ENCODE measurements around the gene NCOR1. TPM values are rescaled to one million over a fixed set of nuclear protein-coding genes. Genes with fewer than 3 reads are reported as not detected.

NCOR1 gene
- total RNA-seq, 1 experiment from 2014 or later: 127 TPM

- intact Hi-C loops (cut with micrococcal nuclease): no loop called here
- Histone ChIP-seq H3F3A (ENCODE audit: low read length, unreplicated experiment) (no peaks in the 10 kb centered on the region), H3K4me3 (ENCODE audit: low read length) (no peak overlapping the region), H3K4me2 (ENCODE audit: low read length) (no peak overlapping the region), H3K79me2 (ENCODE audit: low read length) (no peaks in the 10 kb centered on the region), H3K4me1 (ENCODE audit: insufficient read depth, low read length) (no peaks in the 10 kb centered on the region), H3K9ac (ENCODE audit: low read length) (no peak overlapping the region), H3K9me2 (replicated peaks; ENCODE audit: low read length) (no peaks in the 10 kb centered on the region), H3K36me3 (ENCODE audit: low read depth, low read length) (0 out of 2 replicates have a peak, but pooled peaks cover 2% of the 10 kb centered on the region), H3K27ac (ENCODE audit: low read length) (no peak overlapping the region), H3K9me3 (ENCODE audit: low read length) (no peaks in the 10 kb centered on the region), H3K27me3 (ENCODE audit: low read length) (no peaks in the 10 kb centered on the region), H2AFZ (ENCODE audit: low read length) (no peak overlapping the region), H4K20me1 (ENCODE audit: low read length) (no peaks in the 10 kb centered on the region)
- TF ChIP-seq EZH2 (IDR thresholded peaks at IDR 0.05; ENCODE audit: low read length, unreplicated experiment) (no peak), EZH2phosphoT487 (IDR thresholded peaks at IDR 0.05; ENCODE audit: borderline replicate concordance, low read length) (no peak)
- TF ChIP-seq, protein P1, sequence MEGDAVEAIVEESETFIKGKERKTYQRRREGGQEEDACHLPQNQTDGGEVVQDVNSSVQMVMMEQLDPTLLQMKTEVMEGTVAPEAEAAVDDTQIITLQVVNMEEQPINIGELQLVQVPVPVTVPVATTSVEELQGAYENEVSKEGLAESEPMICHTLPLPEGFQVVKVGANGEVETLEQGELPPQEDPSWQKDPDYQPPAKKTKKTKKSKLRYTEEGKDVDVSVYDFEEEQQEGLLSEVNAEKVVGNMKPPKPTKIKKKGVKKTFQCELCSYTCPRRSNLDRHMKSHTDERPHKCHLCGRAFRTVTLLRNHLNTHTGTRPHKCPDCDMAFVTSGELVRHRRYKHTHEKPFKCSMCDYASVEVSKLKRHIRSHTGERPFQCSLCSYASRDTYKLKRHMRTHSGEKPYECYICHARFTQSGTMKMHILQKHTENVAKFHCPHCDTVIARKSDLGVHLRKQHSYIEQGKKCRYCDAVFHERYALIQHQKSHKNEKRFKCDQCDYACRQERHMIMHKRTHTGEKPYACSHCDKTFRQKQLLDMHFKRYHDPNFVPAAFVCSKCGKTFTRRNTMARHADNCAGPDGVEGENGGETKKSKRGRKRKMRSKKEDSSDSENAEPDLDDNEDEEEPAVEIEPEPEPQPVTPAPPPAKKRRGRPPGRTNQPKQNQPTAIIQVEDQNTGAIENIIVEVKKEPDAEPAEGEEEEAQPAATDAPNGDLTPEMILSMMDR (conservative IDR thresholded peaks at IDR 0.05; ENCODE audit: low read depth, low read length): no peak
- POLR2A ChIA-PET (ENCODE audit: unreplicated experiment): interaction anchor here (0.5 kb wide), 1 partner anchor 627 kb away, joined by 3 read pairs; no protein-coding TSS in a partner anchor
- CTCF ChIA-PET: no interaction called here
- ATAC-seq: no peak
- DNase-seq: no peak
- BruUV-seq (replicated peaks): no TSS peak
Measured at GRCh38 chr17:16261049-16261448, 45.7 kb upstream of the NCOR1 start.

- Histone ChIP-seq H3K4me1 (ENCODE audit: insufficient read depth, low read length) (no peaks in the 10 kb centered on the region), H3F3A (ENCODE audit: low read length, unreplicated experiment) (no peaks in the 10 kb centered on the region), H3K36me3 (ENCODE audit: low read depth, low read length) (0 out of 2 replicates have a peak, but pooled peaks cover 2% of the 10 kb centered on the region), H3K4me2 (ENCODE audit: low read length) (no peak overlapping the region), H3K27me3 (ENCODE audit: low read length) (no peaks in the 10 kb centered on the region), H3K4me3 (ENCODE audit: low read length) (no peak overlapping the region), H2AFZ (ENCODE audit: low read length) (no peak overlapping the region), H3K9me2 (replicated peaks; ENCODE audit: low read length) (no peaks in the 10 kb centered on the region), H3K9me3 (ENCODE audit: low read length) (no peaks in the 10 kb centered on the region), H3K9ac (ENCODE audit: low read length) (no peak overlapping the region), H3K79me2 (ENCODE audit: low read length) (no peaks in the 10 kb centered on the region), H3K27ac (ENCODE audit: low read length) (no peak overlapping the region), H4K20me1 (ENCODE audit: low read length) (no peaks in the 10 kb centered on the region)
- ATAC-seq: no peak
- no peak for DNase-seq
- ChIA-PET CTCF (no interaction called here), POLR2A (ENCODE audit: unreplicated experiment) (no interaction called here)
- no TSS peak for BruUV-seq (replicated peaks)
- intact Hi-C loops (cut with micrococcal nuclease): no loop called here
- TF ChIP-seq, protein P1 (conservative IDR thresholded peaks at IDR 0.05; ENCODE audit: low read depth, low read length): no peak
- no peak for TF ChIP-seq EZH2 (IDR thresholded peaks at IDR 0.05; ENCODE audit: low read length, unreplicated experiment)
- TF ChIP-seq EZH2phosphoT487 (IDR thresholded peaks at IDR 0.05; ENCODE audit: borderline replicate concordance, low read length): no peak
Measured at GRCh38 chr17:16259926-16260325, 44.6 kb upstream of the NCOR1 start.

GRCh38 chr17:16258901-16259300, 43.6 kb upstream of the NCOR1 start:
- intact Hi-C loops (cut with micrococcal nuclease): no loop called here
- no peaks in the 10 kb centered on the region for H3K9me3 ChIP-seq (ENCODE audit: low read length)
- POLR2A ChIA-PET (ENCODE audit: unreplicated experiment): no interaction called here

More at GRCh38 chr17:16258901-16259300, 43.6 kb upstream of the NCOR1 start:
- Histone ChIP-seq H3K27ac (ENCODE audit: low read length) (no peak overlapping the region), H3K9me2 (replicated peaks; ENCODE audit: low read length) (no peaks in the 10 kb centered on the region), H3K79me2 (ENCODE audit: low read length) (no peaks in the 10 kb centered on the region), H3K4me2 (ENCODE audit: low read length) (no peak overlapping the region), H2AFZ (ENCODE audit: low read length) (no peak overlapping the region), H3K4me1 (ENCODE audit: insufficient read depth, low read length) (no peaks in the 10 kb centered on the region), H3K36me3 (ENCODE audit: low read depth, low read length) (0 out of 2 replicates have a peak, but pooled peaks cover 2% of the 10 kb centered on the region), H3F3A (ENCODE audit: low read length, unreplicated experiment) (no peaks in the 10 kb centered on the region), H3K4me3 (ENCODE audit: low read length) (no peak overlapping the region), H3K9ac (ENCODE audit: low read length) (no peak overlapping the region), H4K20me1 (ENCODE audit: low read length) (no peaks in the 10 kb centered on the region), H3K27me3 (ENCODE audit: low read length) (no peaks in the 10 kb centered on the region)
- CTCF ChIA-PET: no interaction called here
- TF ChIP-seq, protein P1 (conservative IDR thresholded peaks at IDR 0.05; ENCODE audit: low read depth, low read length): no peak
- no peak for TF ChIP-seq EZH2phosphoT487 (IDR thresholded peaks at IDR 0.05; ENCODE audit: borderline replicate concordance, low read length)
- no peak for TF ChIP-seq EZH2 (IDR thresholded peaks at IDR 0.05; ENCODE audit: low read length, unreplicated experiment)
- BruUV-seq (replicated peaks): no TSS peak
- ATAC-seq (no peak), DNase-seq (no peak)

All from PC-3 (cell line).